HEK293 (cell line): Measurements from ENCODE around the gene LPP.

ENCODE experiments used
- CTCF ChIA-PET: fragments of 350-600 bp; formaldehyde crosslinking; extraction: SDS; loops from one replicate; lab custom pipeline; 2021; ENCODE audit warnings: antibody characterized with exemption; lab: Yijun Ruan, JAX
- POLR2A ChIA-PET: fragments of 300-600 bp; formaldehyde crosslinking; extraction: SDS; loops from one replicate; lab custom pipeline; 2020; ENCODE audit warnings: antibody characterized with exemption, inconsistent platforms; lab: Yijun Ruan, JAX
- H3K27ac ChIP-seq: fragments of 200-500 bp; sonication (Bioruptor generic); 2 replicates; pipeline ENCODE4 v1.5.1; 2014; ENCODE audit warnings: low read depth, low read length, control low read depth, inconsistent platforms; ENCODE audit errors: extremely low read depth
- H3K36me3 ChIP-seq, 2 experiments: fragments of 200-500 bp in 1 of 2; sonication (Bioruptor generic) in 1 of 2; 1 replicate in 1 of 2; 2 replicates in 1 of 2; pipeline ENCODE4 v1.5.1; 2014 to 2017; ENCODE audit warnings: inconsistent platforms in 2 of 2, low read length in 2 of 2; ENCODE audit not compliant: control insufficient read depth in 2 of 2, insufficient read depth in 1 of 2
- H3K4me1 ChIP-seq: fragments of 200-500 bp; sonication (Bioruptor generic); 2 replicates; pipeline ENCODE4 v1.5.1; 2014; ENCODE audit warnings: mild to moderate bottlenecking, low read length, inconsistent platforms; ENCODE audit not compliant: control insufficient read depth, insufficient read depth
- H3K4me3 ChIP-seq: 2 replicates; pipeline ENCODE4 v1.5.1; 2011; ENCODE audit warnings: low read depth, mild to moderate bottlenecking, control low read depth, low read length, moderate library complexity
- H3K9me3 ChIP-seq: fragments of 200-500 bp; sonication (Bioruptor generic); 2 replicates; pipeline ENCODE4 v1.5.1; 2014; ENCODE audit warnings: low read depth, low read length, inconsistent platforms; ENCODE audit not compliant: control insufficient read depth, insufficient read depth
- BCL11B ChIP-seq: fragments of 450-650 bp; formaldehyde crosslinking; IDR thresholded peaks from 2 replicates; pipeline ENCODE4 v1.5.1; 2016; ENCODE audit warnings: low read depth, missing biosample characterization, missing genetic modification characterization
- FEZF1 ChIP-seq: fragments of 450-650 bp; formaldehyde crosslinking; IDR thresholded peaks from 2 replicates; pipeline ENCODE4 v1.5.1; 2016; ENCODE audit warnings: missing biosample characterization, missing genetic modification characterization
- GLIS2 ChIP-seq: fragments of 450-650 bp; formaldehyde crosslinking; IDR thresholded peaks from 2 replicates; pipeline ENCODE4 v1.5.1; 2016; ENCODE audit warnings: missing biosample characterization, missing genetic modification characterization
- KLF8 ChIP-seq: fragments of 450-650 bp; formaldehyde crosslinking; IDR thresholded peaks from 2 replicates; pipeline ENCODE4 v1.5.1; 2016; ENCODE audit warnings: missing biosample characterization, missing genetic modification characterization
- MEIS1 ChIP-seq: sonication (generic); formaldehyde crosslinking; IDR thresholded peaks from 2 replicates; pipeline ENCODE4 v1.8.1; 2022; ENCODE audit warnings: missing genetic modification reagents, mild to moderate bottlenecking, borderline replicate concordance
- OSR2 ChIP-seq: fragments of 450-650 bp; formaldehyde crosslinking; IDR thresholded peaks from 2 replicates; pipeline ENCODE4 v1.5.1; 2016; ENCODE audit warnings: missing biosample characterization, missing genetic modification characterization
- PRDM1 ChIP-seq: fragments of 450-650 bp; formaldehyde crosslinking; IDR thresholded peaks from 2 replicates; pipeline ENCODE4; 2016; ENCODE audit warnings: missing biosample characterization, missing genetic modification characterization
- REPIN1 ChIP-seq: fragments of 450-650 bp; formaldehyde crosslinking; IDR thresholded peaks from 2 replicates; pipeline ENCODE4 v1.5.1; 2017; ENCODE audit warnings: missing biosample characterization, missing genetic modification characterization, low read depth
- SCRT1 ChIP-seq: fragments of 450-650 bp; formaldehyde crosslinking; IDR thresholded peaks from 2 replicates; pipeline ENCODE4 v1.5.1; 2016; ENCODE audit warnings: missing biosample characterization, missing genetic modification characterization, borderline replicate concordance
- SP7 ChIP-seq: fragments of 450-650 bp; formaldehyde crosslinking; IDR thresholded peaks from 2 replicates; pipeline ENCODE4 v1.5.1; 2016; ENCODE audit warnings: missing biosample characterization, missing genetic modification characterization
- ZNF132 ChIP-seq: fragments of 450-650 bp; formaldehyde crosslinking; IDR thresholded peaks from 2 replicates; pipeline ENCODE4 v1.5.1; 2017; ENCODE audit warnings: missing biosample characterization, missing genetic modification characterization, borderline replicate concordance
- ZNF146 ChIP-seq: fragments of 450-650 bp; formaldehyde crosslinking; IDR thresholded peaks from 2 replicates; pipeline ENCODE4 v1.5.1; 2016; ENCODE audit warnings: missing biosample characterization, missing genetic modification characterization
- ZNF19 ChIP-seq: fragments of 450-650 bp; formaldehyde crosslinking; IDR thresholded peaks from 2 replicates; pipeline ENCODE4; 2016; ENCODE audit warnings: missing biosample characterization, missing genetic modification characterization, low read depth
- ZNF211 ChIP-seq: fragments of 450-650 bp; formaldehyde crosslinking; IDR thresholded peaks from 2 replicates; pipeline ENCODE4 v1.5.1; 2016; ENCODE audit warnings: low read depth, missing biosample characterization, missing genetic modification characterization
- ZNF266 ChIP-seq: fragments of 450-650 bp; formaldehyde crosslinking; IDR thresholded peaks from 2 replicates; pipeline ENCODE4 v1.5.1; 2016; ENCODE audit warnings: missing biosample characterization, missing genetic modification characterization, low read depth
- ZNF274 ChIP-seq, 2 experiments: fragments of 200-500 bp in 1 of 2; fragments of 450-650 bp in 1 of 2; sonication (Bioruptor generic) in 1 of 2; formaldehyde crosslinking in 1 of 2; IDR thresholded peaks; 2 replicates each; pipeline versions ENCODE4 v1.5.1 to v1.6.1; 2014 to 2016; ENCODE audit warnings: borderline replicate concordance in 1 of 2, inconsistent platforms in 1 of 2, low read length in 1 of 2, missing biosample characterization in 1 of 2, missing genetic modification characterization in 1 of 2
- ZNF37A ChIP-seq: fragments of 450-650 bp; IDR thresholded peaks from 2 replicates; pipeline ENCODE4 v1.5.1; 2018; ENCODE audit warnings: missing biosample characterization, missing genetic modification characterization
- ZNF391 ChIP-seq: fragments of 450-650 bp; formaldehyde crosslinking; IDR thresholded peaks from 2 replicates; pipeline ENCODE4 v1.5.1; 2016; ENCODE audit warnings: low read depth, missing biosample characterization, missing genetic modification characterization, borderline replicate concordance
- ZNF426 ChIP-seq: fragments of 450-650 bp; formaldehyde crosslinking; IDR thresholded peaks from 2 replicates; pipeline ENCODE4 v1.5.1; 2017; ENCODE audit warnings: missing biosample characterization, missing genetic modification characterization, mild to moderate bottlenecking, inconsistent platforms, moderate library complexity
- ZNF530 ChIP-seq: fragments of 450-650 bp; formaldehyde crosslinking; IDR thresholded peaks from 2 replicates; pipeline ENCODE4 v1.5.1; 2016; ENCODE audit warnings: low read depth, missing biosample characterization, missing genetic modification characterization
- ZNF670 ChIP-seq: fragments of 450-650 bp; formaldehyde crosslinking; IDR thresholded peaks from 2 replicates; pipeline ENCODE4 v1.5.1; 2016; ENCODE audit warnings: missing biosample characterization, missing genetic modification characterization, low read depth
- ZNF677 ChIP-seq: fragments of 450-650 bp; IDR thresholded peaks from 2 replicates; pipeline ENCODE4 v1.5.0; 2018; ENCODE audit warnings: missing biosample characterization, mild to moderate bottlenecking, missing genetic modification characterization, moderate library complexity
- ZNF777 ChIP-seq: fragments of 450-650 bp; formaldehyde crosslinking; IDR thresholded peaks from 2 replicates; pipeline ENCODE4 v1.5.1; 2017; ENCODE audit warnings: missing biosample characterization, missing genetic modification characterization, borderline replicate concordance
- TF ChIP-seq, protein P1 (sequence below): fragments of 450-650 bp; formaldehyde crosslinking; IDR thresholded peaks from 2 replicates; pipeline ENCODE4 v1.5.1; 2017; ENCODE audit warnings: missing biosample characterization, missing genetic modification characterization
- TF ChIP-seq, protein P2 (sequence below): fragments of 450-650 bp; formaldehyde crosslinking; IDR thresholded peaks from 2 replicates; pipeline ENCODE4 v1.5.1; 2016; ENCODE audit warnings: missing biosample characterization, missing genetic modification characterization
- TF ChIP-seq, protein P3 (sequence below): fragments of 450-650 bp; formaldehyde crosslinking; IDR thresholded peaks from 2 replicates; pipeline ENCODE4 v1.5.1; 2016; ENCODE audit warnings: missing biosample characterization, missing genetic modification characterization
- TF ChIP-seq, protein P4 (sequence below): fragments of 450-650 bp; formaldehyde crosslinking; IDR thresholded peaks from 2 replicates; pipeline ENCODE4 v1.5.1; 2017; ENCODE audit warnings: missing biosample characterization, missing genetic modification characterization

The LPP gene

DNA sequence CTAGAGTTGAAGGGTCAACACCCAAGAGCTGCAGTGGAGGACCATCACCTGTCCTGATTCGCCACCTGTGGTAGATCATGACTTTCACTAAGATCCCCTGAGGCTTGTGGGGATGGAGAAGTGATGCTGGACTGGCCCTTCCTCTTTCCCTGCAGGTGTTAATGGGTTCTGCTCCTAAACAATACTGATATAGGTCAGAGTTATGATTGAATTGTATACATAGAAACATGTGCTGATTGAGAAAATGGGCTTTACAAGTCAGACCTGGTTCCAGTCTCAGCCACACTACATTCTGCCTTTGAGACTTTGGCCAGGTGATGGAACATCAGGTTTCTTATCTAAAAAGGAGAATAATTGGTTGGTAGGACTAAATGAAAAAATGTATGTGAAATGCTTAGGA is 598.9 kb downstream of the LPP start:
- Histone ChIP-seq H3K9me3 (no peaks in the 10 kb centered on the region), H3K4me1 (no peaks in the 10 kb centered on the region), H3K4me3 (no peak overlapping the region), H3K27ac (no peak overlapping the region), H3K36me3 (no peaks in the 10 kb centered on the region)
- POLR2A ChIA-PET, result no interaction called here
- CTCF ChIA-PET, result no interaction called here
- TF ChIP-seq ZNF132 (tag by site-specific recombination) (no peak), ZNF670 (no peak), ZNF677 (tag by site-specific recombination) (no peak), BCL11B (tag by site-specific recombination) (no peak), KLF8 (tag by site-specific recombination) (no peak), FEZF1 (tag by site-specific recombination) (no peak), ZNF37A (tag by site-specific recombination) (no peak), SCRT1 (no peak), REPIN1 (tag by site-specific recombination) (no peak), ZNF146 (tag by site-specific recombination) (no peak), GLIS2 (no peak), ZNF530 (tag by site-specific recombination) (no peak), ZNF777 (tag by site-specific recombination) (no peak), SP7 (tag by site-specific recombination) (no peak), ZNF211 (tag by site-specific recombination) (no peak)
- TF ChIP-seq, protein P1, sequence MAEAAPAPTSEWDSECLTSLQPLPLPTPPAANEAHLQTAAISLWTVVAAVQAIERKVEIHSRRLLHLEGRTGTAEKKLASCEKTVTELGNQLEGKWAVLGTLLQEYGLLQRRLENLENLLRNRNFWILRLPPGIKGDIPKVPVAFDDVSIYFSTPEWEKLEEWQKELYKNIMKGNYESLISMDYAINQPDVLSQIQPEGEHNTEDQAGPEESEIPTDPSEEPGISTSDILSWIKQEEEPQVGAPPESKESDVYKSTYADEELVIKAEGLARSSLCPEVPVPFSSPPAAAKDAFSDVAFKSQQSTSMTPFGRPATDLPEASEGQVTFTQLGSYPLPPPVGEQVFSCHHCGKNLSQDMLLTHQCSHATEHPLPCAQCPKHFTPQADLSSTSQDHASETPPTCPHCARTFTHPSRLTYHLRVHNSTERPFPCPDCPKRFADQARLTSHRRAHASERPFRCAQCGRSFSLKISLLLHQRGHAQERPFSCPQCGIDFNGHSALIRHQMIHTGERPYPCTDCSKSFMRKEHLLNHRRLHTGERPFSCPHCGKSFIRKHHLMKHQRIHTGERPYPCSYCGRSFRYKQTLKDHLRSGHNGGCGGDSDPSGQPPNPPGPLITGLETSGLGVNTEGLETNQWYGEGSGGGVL, result no peak

- POLR2A ChIA-PET, result no interaction called here
- no peak overlapping the region for H3K27ac ChIP-seq
These were observed 600.3 kb downstream of the LPP start for GRCh38 chr3:188754267-188754666.

More at GRCh38 chr3:188754267-188754666, 600.3 kb downstream of the LPP start:
- H3K36me3 ChIP-seq, result no peaks in the 10 kb centered on the region
- CTCF ChIA-PET, result no interaction called here
- H3K9me3 ChIP-seq, result no peaks in the 10 kb centered on the region
- TF ChIP-seq ZNF19 (tag by site-specific recombination) (no peak), ZNF426 (no peak), MEIS1 (CRISPR knock-in tag) (no peak), OSR2 (tag by site-specific recombination) (no peak), ZNF274 (IDR thresholded peaks at IDR 0.05; ENCODE audit: low read length) (no peak), ZNF274 (tag by site-specific recombination; IDR thresholded peaks at IDR 0.05; ENCODE audit: borderline replicate concordance) (no peak), PRDM1 (no peak), ZNF530 (tag by site-specific recombination) (no peak), ZNF266 (tag by site-specific recombination) (no peak), ZNF391 (tag by site-specific recombination) (no peak)
- TF ChIP-seq, protein P2, sequence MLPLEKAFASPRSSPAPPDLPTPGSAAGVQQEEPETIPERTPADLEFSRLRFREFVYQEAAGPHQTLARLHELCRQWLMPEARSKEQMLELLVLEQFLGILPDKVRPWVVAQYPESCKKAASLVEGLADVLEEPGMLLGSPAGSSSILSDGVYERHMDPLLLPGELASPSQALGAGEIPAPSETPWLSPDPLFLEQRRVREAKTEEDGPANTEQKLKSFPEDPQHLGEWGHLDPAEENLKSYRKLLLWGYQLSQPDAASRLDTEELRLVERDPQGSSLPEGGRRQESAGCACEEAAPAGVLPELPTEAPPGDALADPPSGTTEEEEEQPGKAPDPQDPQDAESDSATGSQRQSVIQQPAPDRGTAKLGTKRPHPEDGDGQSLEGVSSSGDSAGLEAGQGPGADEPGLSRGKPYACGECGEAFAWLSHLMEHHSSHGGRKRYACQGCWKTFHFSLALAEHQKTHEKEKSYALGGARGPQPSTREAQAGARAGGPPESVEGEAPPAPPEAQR, result no peak
- TF ChIP-seq, protein P3, sequence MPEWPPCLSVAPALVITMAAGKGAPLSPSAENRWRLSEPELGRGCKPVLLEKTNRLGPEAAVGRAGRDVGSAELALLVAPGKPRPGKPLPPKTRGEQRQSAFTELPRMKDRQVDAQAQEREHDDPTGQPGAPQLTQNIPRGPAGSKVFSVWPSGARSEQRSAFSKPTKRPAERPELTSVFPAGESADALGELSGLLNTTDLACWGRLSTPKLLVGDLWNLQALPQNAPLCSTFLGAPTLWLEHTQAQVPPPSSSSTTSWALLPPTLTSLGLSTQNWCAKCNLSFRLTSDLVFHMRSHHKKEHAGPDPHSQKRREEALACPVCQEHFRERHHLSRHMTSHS (tag by site-specific recombination), result no peak
- TF ChIP-seq, protein P4, sequence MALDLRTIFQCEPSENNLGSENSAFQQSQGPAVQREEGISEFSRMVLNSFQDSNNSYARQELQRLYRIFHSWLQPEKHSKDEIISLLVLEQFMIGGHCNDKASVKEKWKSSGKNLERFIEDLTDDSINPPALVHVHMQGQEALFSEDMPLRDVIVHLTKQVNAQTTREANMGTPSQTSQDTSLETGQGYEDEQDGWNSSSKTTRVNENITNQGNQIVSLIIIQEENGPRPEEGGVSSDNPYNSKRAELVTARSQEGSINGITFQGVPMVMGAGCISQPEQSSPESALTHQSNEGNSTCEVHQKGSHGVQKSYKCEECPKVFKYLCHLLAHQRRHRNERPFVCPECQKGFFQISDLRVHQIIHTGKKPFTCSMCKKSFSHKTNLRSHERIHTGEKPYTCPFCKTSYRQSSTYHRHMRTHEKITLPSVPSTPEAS (tag by site-specific recombination), result no peak
- H3K4me1 ChIP-seq, result no peaks in the 10 kb centered on the region
- H3K4me3 ChIP-seq, result no peak overlapping the region
